Vagina (tissue), 2 donors: ENCODE measurements around the gene ARFRP1.

Experiments used
- POLR2A ChIP-seq, 2 donors: fragments of 450-650 bp; IDR thresholded peaks; one replicate each; pipeline ENCODE4 v1.6.1; 2017; ENCODE audit warnings: antibody characterized with exemption in 2 of 2, mild to moderate bottlenecking in 2 of 2, moderate library complexity in 2 of 2
- POLR2AphosphoS5 ChIP-seq, 2 donors: sonication (generic); formaldehyde crosslinking; IDR thresholded peaks; one replicate each; pipeline ENCODE4 v1.9.0; 2017; ENCODE audit warnings: antibody characterized with exemption in 2 of 2, mild to moderate bottlenecking in 2 of 2, low read depth in 1 of 2; ENCODE audit not compliant: insufficient read depth in 1 of 2
- TF ChIP-seq, protein P1 (sequence below), 3 experiments: fragments of 450-650 bp in 2 of 3; fragments of 200-600 bp in 1 of 3; sonication (generic) in 1 of 3; IDR thresholded peaks; one replicate each; pipeline ENCODE4 v1.5.1; 2017 to 2019; ENCODE audit warnings: antibody characterized with exemption in 3 of 3, mild to moderate bottlenecking in 2 of 3, moderate library complexity in 2 of 3

DNA sequence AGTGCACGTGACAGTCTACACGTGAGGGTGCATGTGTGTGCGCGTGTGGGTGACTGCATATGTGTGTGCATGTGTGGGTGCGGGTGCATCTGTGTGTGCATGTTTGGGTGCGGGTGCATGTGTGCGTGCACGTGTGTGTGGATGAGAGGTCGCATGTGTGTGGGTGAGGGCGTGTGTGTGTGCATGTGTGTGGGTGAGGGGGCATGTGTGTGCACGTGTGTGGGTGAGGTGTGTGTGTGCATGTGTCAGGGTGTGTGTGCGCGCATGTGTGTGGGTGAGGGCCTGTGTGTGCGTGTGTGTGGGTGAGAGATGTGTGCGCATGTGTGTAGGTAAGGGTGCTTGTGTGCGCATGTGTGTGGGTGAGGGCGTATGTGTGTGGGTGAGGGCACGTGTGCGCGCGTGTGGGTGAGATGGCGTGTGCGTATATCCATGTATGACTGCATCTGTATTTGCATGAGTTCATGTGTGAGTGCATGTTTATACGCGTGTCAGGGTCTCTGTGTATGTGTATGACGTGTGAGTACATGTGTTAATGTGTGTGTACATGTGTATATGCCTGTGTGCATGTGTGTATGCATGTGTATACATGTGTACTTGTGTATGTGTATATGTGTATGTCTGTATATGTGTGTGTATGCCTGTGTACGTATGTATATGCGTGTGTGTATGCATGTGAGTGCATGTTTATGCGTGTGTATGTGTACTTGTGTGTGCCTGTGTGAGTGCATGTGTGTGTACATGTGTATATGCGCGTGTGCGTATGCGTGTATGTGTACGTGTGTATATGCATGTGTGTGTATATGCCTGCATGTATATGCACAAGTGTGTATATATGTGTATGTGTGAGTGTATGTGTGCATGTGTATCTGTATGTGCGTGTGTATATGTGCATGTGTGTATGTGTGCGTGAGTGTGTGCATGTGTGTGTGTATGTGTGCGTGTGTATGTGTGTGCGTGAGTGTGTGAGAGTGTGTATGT, 24.6 kb upstream of the ARFRP1 start:
- TF ChIP-seq POLR2AphosphoS5 (IDR thresholded peaks at IDR 0.05; ENCODE audit: insufficient read depth in 1 of 2, low read depth in 1 of 2) (no peak), POLR2A (IDR thresholded peaks at IDR 0.05) (no peak)
- TF ChIP-seq, protein P1, sequence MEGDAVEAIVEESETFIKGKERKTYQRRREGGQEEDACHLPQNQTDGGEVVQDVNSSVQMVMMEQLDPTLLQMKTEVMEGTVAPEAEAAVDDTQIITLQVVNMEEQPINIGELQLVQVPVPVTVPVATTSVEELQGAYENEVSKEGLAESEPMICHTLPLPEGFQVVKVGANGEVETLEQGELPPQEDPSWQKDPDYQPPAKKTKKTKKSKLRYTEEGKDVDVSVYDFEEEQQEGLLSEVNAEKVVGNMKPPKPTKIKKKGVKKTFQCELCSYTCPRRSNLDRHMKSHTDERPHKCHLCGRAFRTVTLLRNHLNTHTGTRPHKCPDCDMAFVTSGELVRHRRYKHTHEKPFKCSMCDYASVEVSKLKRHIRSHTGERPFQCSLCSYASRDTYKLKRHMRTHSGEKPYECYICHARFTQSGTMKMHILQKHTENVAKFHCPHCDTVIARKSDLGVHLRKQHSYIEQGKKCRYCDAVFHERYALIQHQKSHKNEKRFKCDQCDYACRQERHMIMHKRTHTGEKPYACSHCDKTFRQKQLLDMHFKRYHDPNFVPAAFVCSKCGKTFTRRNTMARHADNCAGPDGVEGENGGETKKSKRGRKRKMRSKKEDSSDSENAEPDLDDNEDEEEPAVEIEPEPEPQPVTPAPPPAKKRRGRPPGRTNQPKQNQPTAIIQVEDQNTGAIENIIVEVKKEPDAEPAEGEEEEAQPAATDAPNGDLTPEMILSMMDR (IDR thresholded peaks at IDR 0.05), result no peak
